A549 (cell line): Measurements from ENCODE around the gene RGS1. TPM values are rescaled to one million over a fixed set of nuclear protein-coding genes. Genes with fewer than 3 reads are reported as not detected.

Experiments used
- ATAC-seq, 2 experiments: fragments of 200-7000 bp in 1 of 2; fragments of >200 bp in 1 of 2; cut with Nextera tagmentation in 1 of 2; cut with Tn5 transposase in 1 of 2; 3 replicates each; pipeline versions ENCODE4 v1.8.0 to v1.9.1; 2018 to 2020; ENCODE audit warnings: mild to moderate bottlenecking in 1 of 2, moderate library complexity in 1 of 2
- CTCF ChIA-PET: fragments of 300-600 bp; sonication (Branson Sonifier 250); formaldehyde crosslinking; extraction: SDS; loops from one replicate; lab custom pipeline; 2021; ENCODE audit warnings: antibody characterized with exemption, inconsistent platforms; lab: Yijun Ruan, JAX
- POLR2A ChIA-PET: fragments of 350-600 bp; formaldehyde crosslinking; extraction: SDS; loops from one replicate; lab custom pipeline; 2021; ENCODE audit warnings: antibody characterized with exemption, inconsistent platforms; lab: Yijun Ruan, JAX
- DNase-seq, 2 experiments: peaks; one replicate each; pipeline versions ENCODE4 v3.0.0 to v3.0.0-alpha.2; 2011 to 2016; ENCODE audit warnings: low read depth in 1 of 2, low spot score in 1 of 2
- FAIRE-seq: peaks from 2 replicates; lab custom pipeline; 2011; peaks lifted over from hg19 to GRCh38; lab: Jason Lieb, UNC
- H3K27ac ChIP-seq, 2 experiments: fragments of >200 bp; sonication (Bioruptor Twin); formaldehyde crosslinking; 3 replicates each; pipeline ENCODE4 v1.5.1; 2016 to 2017
- H3K4me1 ChIP-seq: fragments of >200 bp; sonication (Bioruptor Twin); formaldehyde crosslinking; 3 replicates; pipeline ENCODE4 v1.6.1; 2016
- H3K4me2 ChIP-seq: fragments of >200 bp; sonication (Bioruptor Twin); formaldehyde crosslinking; 3 replicates; pipeline ENCODE4 v1.6.1; 2016
- H3K4me3 ChIP-seq: fragments of >200 bp; sonication (Bioruptor Twin); formaldehyde crosslinking; 3 replicates; pipeline ENCODE4 v1.5.1; 2016
- H3K9me3 ChIP-seq: fragments of >200 bp; sonication (Bioruptor Twin); formaldehyde crosslinking; 3 replicates; pipeline ENCODE4 v1.6.1; 2016
- BCL3 ChIP-seq: fragments of >200 bp; sonication (Bioruptor Twin); formaldehyde crosslinking; IDR thresholded peaks from 3 replicates; pipeline ENCODE4 v1.6.1; 2016
- CBX8 ChIP-seq: fragments of 200-600 bp; sonication (generic); IDR thresholded peaks from 2 replicates; pipeline ENCODE4 v1.6.1; 2016
- CEBPB ChIP-seq, 2 experiments: fragments of >200 bp in 1 of 2; sonication (Bioruptor Twin) in 1 of 2; formaldehyde crosslinking in 1 of 2; IDR thresholded peaks; 2 replicates each; pipeline ENCODE4 v1.6.1; 2012 to 2016
- CHD2 ChIP-seq: fragments of 150-350 bp; IDR thresholded peaks from 2 replicates; pipeline ENCODE4 v1.6.1; 2014; ENCODE audit warnings: low read length; ENCODE audit not compliant: partially characterized antibody
- CTCF ChIP-seq: fragments of >200 bp; sonication (Bioruptor Twin); formaldehyde crosslinking; IDR thresholded peaks from 3 replicates; pipeline ENCODE4 v1.5.1; 2016
- EHF ChIP-seq: fragments of 250-450 bp; sonication (Bioruptor Pico); IDR thresholded peaks from 2 replicates; pipeline ENCODE4 v1.5.0; 2020; ENCODE audit warnings: mild to moderate bottlenecking
- EP300 ChIP-seq, 2 experiments: fragments of >200 bp; sonication (Bioruptor Twin); formaldehyde crosslinking; IDR thresholded peaks; 2 replicates in 1 of 2; 3 replicates in 1 of 2; pipeline ENCODE4 v1.6.1; 2016 to 2017
- ESRRA ChIP-seq: fragments of 150-350 bp; IDR thresholded peaks from 2 replicates; pipeline ENCODE4 v1.6.1; 2014; ENCODE audit warnings: mild to moderate bottlenecking, low read length, borderline replicate concordance
- HOXA7 ChIP-seq: fragments of 250-450 bp; sonication (Bioruptor Pico); IDR thresholded peaks from 2 replicates; pipeline ENCODE4 v1.5.0; 2020; ENCODE audit warnings: mild to moderate bottlenecking, moderate library complexity
- HOXB13 ChIP-seq: fragments of 250-450 bp; sonication (Bioruptor Pico); IDR thresholded peaks from 2 replicates; pipeline ENCODE4 v1.5.0; 2020; ENCODE audit warnings: low read depth, mild to moderate bottlenecking, moderate library complexity
- JUNB ChIP-seq: fragments of >200 bp; sonication (Bioruptor Twin); formaldehyde crosslinking; IDR thresholded peaks from 2 replicates; pipeline ENCODE4 v1.6.1; 2016
- MAFK ChIP-seq: fragments of 450-650 bp; IDR thresholded peaks from 2 replicates; pipeline ENCODE4 v1.6.1; 2014; ENCODE audit not compliant: partially characterized antibody
- MAZ ChIP-seq: fragments of 150-350 bp; IDR thresholded peaks from 2 replicates; pipeline ENCODE4 v1.6.1; 2014; ENCODE audit warnings: antibody characterized with exemption, low read depth, low read length, borderline replicate concordance
- MYC ChIP-seq: IDR thresholded peaks from 2 replicates; pipeline ENCODE4 v1.6.1; 2012; ENCODE audit warnings: mild to moderate bottlenecking, inconsistent platforms, low read length, improper control_type of control experiment, borderline replicate concordance
- NFE2L2 ChIP-seq: fragments of 150-350 bp; conservative IDR thresholded peaks from 2 replicates; pipeline ENCODE4 v1.6.1; 2014; ENCODE audit warnings: low read length
- NR3C1 ChIP-seq: fragments of >200 bp; sonication (Bioruptor Twin); formaldehyde crosslinking; IDR thresholded peaks from 3 replicates; pipeline ENCODE4 v1.6.1; 2017
- PBX3 ChIP-seq: IDR thresholded peaks from 2 replicates; pipeline ENCODE4 v1.6.1; 2012
- PHF8 ChIP-seq: fragments of 200-600 bp; sonication (generic); IDR thresholded peaks from 2 replicates; pipeline ENCODE4 v1.6.1; 2016; ENCODE audit warnings: low read depth, mild to moderate bottlenecking, antibody characterized with exemption, moderate library complexity, borderline replicate concordance
- POLR2A ChIP-seq: IDR thresholded peaks from 2 replicates; pipeline ENCODE4 v1.6.1; 2012; ENCODE audit warnings: mild to moderate bottlenecking, low read length
- RAD21 ChIP-seq, 2 experiments: fragments of >200 bp in 1 of 2; sonication (Bioruptor Twin) in 1 of 2; formaldehyde crosslinking in 1 of 2; IDR thresholded peaks in 1 of 2; conservative IDR thresholded peaks in 1 of 2; 2 replicates in 1 of 2; 3 replicates in 1 of 2; pipeline ENCODE4 v1.6.1; 2012 to 2018; ENCODE audit warnings: inconsistent platforms in 1 of 2
- RARB ChIP-seq: fragments of 250-450 bp; sonication (Bioruptor Pico); IDR thresholded peaks from 2 replicates; pipeline ENCODE4 v1.8.0; 2021; ENCODE audit warnings: mild to moderate bottlenecking, moderate library complexity
- RNF2 ChIP-seq: fragments of 200-600 bp; sonication (generic); IDR thresholded peaks from 2 replicates; pipeline ENCODE4 v1.6.1; 2016; ENCODE audit warnings: low read depth, mild to moderate bottlenecking, antibody characterized with exemption, moderate library complexity, borderline replicate concordance
- TFCP2L1 ChIP-seq: fragments of 250-450 bp; sonication (Bioruptor Pico); IDR thresholded peaks from 2 replicates; pipeline ENCODE4 v1.5.0; 2021; ENCODE audit warnings: mild to moderate bottlenecking
- USF2 ChIP-seq: fragments of 450-650 bp; IDR thresholded peaks from 2 replicates; pipeline ENCODE4 v1.6.1; 2014; ENCODE audit warnings: antibody characterized with exemption
- ZC3H11A ChIP-seq: fragments of 450-650 bp; IDR thresholded peaks from 2 replicates; pipeline ENCODE4 v1.6.1; 2014; ENCODE audit warnings: antibody characterized with exemption, mild to moderate bottlenecking
- ZNF302 ChIP-seq: fragments of 250-450 bp; sonication (Bioruptor Pico); IDR thresholded peaks from 2 replicates; pipeline ENCODE4 v1.9.0; 2021; ENCODE audit warnings: inconsistent platforms, mild to moderate bottlenecking, moderate library complexity
- ZSCAN20 ChIP-seq: fragments of 250-450 bp; sonication (Bioruptor Pico); IDR thresholded peaks from 2 replicates; pipeline ENCODE4 v1.8.0; 2022; ENCODE audit warnings: mild to moderate bottlenecking, moderate library complexity
- WGBS: methylation state at CpG from one replicate; pipeline ENCODE4 v1.1.6; 2017; ENCODE audit errors: missing lambda C conversion rate; 5-methylcytosine and 5-hydroxymethylcytosine counted together
- polyA plus RNA-seq, 4 experiments: library from polyadenylated mRNA; depleted of rRNA in 3 of 4; stranded (reverse); fragments of >200 nt; fragmentation: RNase III in 1 of 4; extraction: RNeasy Plus Mini Kit Qiagen cat#74134 plus additional on column Dnase treatment in 1 of 4; gene quantifications; 2 replicates in 3 of 4; 3 replicates in 1 of 4; pipeline ENCODE4 v1.2.3, GENCODE V29; 2011 to 2017

The RGS1 gene
- polyA plus RNA-seq, 2 of the 4 experiments (the other 2 are of a cell fraction): not detected

GRCh38 chr1:192609110-192610079 is 33.8 kb downstream of the RGS1 start:
- Histone ChIP-seq H3K4me2 (no peak overlapping the region), H3K9me3 (no peaks in the 10 kb centered on the region), H3K4me3 (no peak overlapping the region)
- DNase-seq: no peak
- CTCF ChIA-PET: interaction anchor here (0.9 to 2.9 kb wide), 5 partner anchors 16 to 135 kb away, joined by 3 to 19 read pairs (median 10); no protein-coding TSS in a partner anchor
- no peak for FAIRE-seq
- ATAC-seq: no peak
- POLR2A ChIA-PET: no interaction called here
- TF ChIP-seq NFE2L2: no peak
- no peak for TF ChIP-seq PHF8
- TF ChIP-seq JUNB: no peak
- TF ChIP-seq MYC: no peak
- no peak for TF ChIP-seq PBX3
- no peak for TF ChIP-seq EP300 (IDR thresholded peaks at IDR 0.05)
- TF ChIP-seq CBX8: no peak
- TF ChIP-seq NR3C1: no peak
- TF ChIP-seq ESRRA: no peak
- no peak for TF ChIP-seq USF2
- no peak for TF ChIP-seq CEBPB (IDR thresholded peaks at IDR 0.05)
- no peak for TF ChIP-seq HOXA7 (CRISPR knock-in tag)
- TF ChIP-seq ZSCAN20 (CRISPR knock-in tag): no peak
- TF ChIP-seq POLR2A: no peak
- TF ChIP-seq RARB (CRISPR knock-in tag): no peak
- no peak for TF ChIP-seq HOXB13 (CRISPR knock-in tag)
- no peak for TF ChIP-seq CTCF
- no peak for TF ChIP-seq ZC3H11A
- TF ChIP-seq, all 56 proteins: peak for 0
- H3K4me1 ChIP-seq: 0 out of 3 replicates have a peak, but pooled peaks cover 3% of the 10 kb centered on the region
- H3K27ac ChIP-seq: no peak overlapping the region
- 70% methylated on average over 12 of the region's 12 CpGs for WGBS

GRCh38 chr1:192610112-192610889 is 34.7 kb downstream of the RGS1 start:
- peak; percentile 21 to 29 for DNase-seq
- TF ChIP-seq EHF (CRISPR knock-in tag): no peak
- TF ChIP-seq TFCP2L1 (CRISPR knock-in tag): no peak
- no peak for TF ChIP-seq MAFK
- no peak for TF ChIP-seq ZNF302 (CRISPR knock-in tag)
- TF ChIP-seq BCL3: no peak
- no peak for TF ChIP-seq HOXB13 (CRISPR knock-in tag)
- no peak for TF ChIP-seq ESRRA
- no peak for TF ChIP-seq POLR2A
- TF ChIP-seq RNF2: no peak
- no peak for TF ChIP-seq CBX8
- peak in 1 of 2 experiments; percentile 44; a peak in 2 of 4 replicates for TF ChIP-seq CEBPB (IDR thresholded peaks at IDR 0.05)
- peak; percentile 74 for TF ChIP-seq CTCF
- no peak for TF ChIP-seq CHD2
- TF ChIP-seq RAD21 (conservative IDR thresholded peaks at IDR 0.05 in 1 of 2, IDR thresholded peaks at IDR 0.05 in 1 of 2): peak; percentile 73 to 89
- TF ChIP-seq EP300 (IDR thresholded peaks at IDR 0.05): no peak
- no peak for TF ChIP-seq MAZ
- TF ChIP-seq NFE2L2: no peak

More at GRCh38 chr1:192610112-192610889, 34.7 kb downstream of the RGS1 start:
- no peaks in the 10 kb centered on the region for H3K9me3 ChIP-seq
- H3K4me3 ChIP-seq: no peak overlapping the region
- no peak for FAIRE-seq
- no peak overlapping the region for H3K27ac ChIP-seq
- 0 out of 3 replicates have a peak, but pooled peaks cover 3% of the 10 kb centered on the region for H3K4me1 ChIP-seq
- no peak for ATAC-seq
- POLR2A ChIA-PET: no interaction called here
- no peak overlapping the region for H3K4me2 ChIP-seq
- CTCF ChIA-PET: interaction anchor here (0.6 to 2.9 kb wide), 9 partner anchors 18 to 336 kb away, joined by 3 to 19 read pairs (median 3); no protein-coding TSS in a partner anchor
- 53% methylated on average over 3 of the region's 3 CpGs for WGBS
